OCI-LY7 (cell line): ENCODE measurements around the gene BBLN. TPM values are rescaled to one million over a fixed set of nuclear protein-coding genes. Genes with fewer than 3 reads are reported as not detected.

Source experiments
- BruUV-seq: library from RNA; stranded (reverse); fragments of 400-500 nt; replicated peaks from 2 replicates; lab custom pipeline; 2021; lab: Mats Ljungman, UMichigan
- CTCF ChIA-PET: fragments of 300-600 bp; sonication (Branson Sonifier 250); formaldehyde crosslinking; loops from one replicate; lab custom pipeline; 2022; ENCODE audit warnings: antibody characterized with exemption; ENCODE audit not compliant: unreplicated experiment; lab: Charles Lee
- POLR2A ChIA-PET: fragments of 300-600 bp; sonication (Branson Sonifier 250); formaldehyde crosslinking; loops from one replicate; lab custom pipeline; 2022; ENCODE audit warnings: antibody characterized with exemption; lab: Charles Lee
- DNase-seq: peaks from one replicate; pipeline ENCODE4 v3.0.0-alpha.2; 2015; ENCODE audit warnings: low spot score
- H2AFZ ChIP-seq: fragments of 200-600 bp; sonication (generic), shearing (Covaris generic); 2 replicates; pipeline ENCODE4 v1.6.1; 2014; ENCODE audit warnings: mild to moderate bottlenecking, antibody characterized with exemption, low read length, moderate library complexity
- H3K27ac ChIP-seq: fragments of 200-600 bp; sonication (generic); 2 replicates; pipeline ENCODE4 v1.5.1; 2014; ENCODE audit warnings: mixed run types, low read depth, mild to moderate bottlenecking, moderate library complexity, low read length, inconsistent platforms; ENCODE audit not compliant: poor library complexity, severe bottlenecking
- H3K36me3 ChIP-seq: fragments of 200-600 bp; sonication (generic); 2 replicates; pipeline ENCODE4 v1.6.1; 2014; ENCODE audit warnings: mild to moderate bottlenecking, antibody characterized with exemption, low read length, moderate library complexity, mixed read lengths; ENCODE audit not compliant: insufficient read depth
- H3K4me1 ChIP-seq: fragments of 200-600 bp; sonication (generic); 2 replicates; pipeline ENCODE4 v1.5.1; 2014; ENCODE audit warnings: mild to moderate bottlenecking, low read length; ENCODE audit not compliant: insufficient read depth, poor library complexity, severe bottlenecking
- H3K4me2 ChIP-seq: fragments of 200-600 bp; sonication (generic); 2 replicates; pipeline ENCODE4 v1.6.1; 2014; ENCODE audit warnings: mild to moderate bottlenecking, low read length
- H3K4me3 ChIP-seq: fragments of 200-600 bp; sonication (generic); 2 replicates; pipeline ENCODE4 v1.5.1; 2014; ENCODE audit warnings: mild to moderate bottlenecking, low read depth, low read length; ENCODE audit not compliant: poor library complexity, severe bottlenecking
- H3K79me2 ChIP-seq: fragments of 200-600 bp; sonication (generic); 2 replicates; pipeline ENCODE4 v1.6.1; 2016; ENCODE audit warnings: low read depth, mild to moderate bottlenecking, low read length, moderate library complexity, mixed read lengths; ENCODE audit not compliant: insufficient read depth
- H3K9me2 ChIP-seq: fragments of 200-600 bp; sonication (generic); 2 replicates; pipeline ENCODE4 v1.6.1; 2016; ENCODE audit warnings: mild to moderate bottlenecking, low read length, mixed read lengths; ENCODE audit not compliant: insufficient read depth
- H3K9me3 ChIP-seq: fragments of 200-600 bp; sonication (generic); 2 replicates; pipeline ENCODE4 v1.6.1; 2014; ENCODE audit warnings: mild to moderate bottlenecking, mixed run types, low read length, mixed read lengths
- H4K20me1 ChIP-seq: fragments of 200-600 bp; sonication (generic); 2 replicates; pipeline ENCODE4 v1.6.1; 2014; ENCODE audit warnings: mild to moderate bottlenecking, antibody characterized with exemption, low read length, moderate library complexity, mixed read lengths; ENCODE audit not compliant: insufficient read depth
- CTCF ChIP-seq: fragments of 200-600 bp; sonication (generic); conservative IDR thresholded peaks from 2 replicates; pipeline ENCODE4 v1.5.1; 2014; ENCODE audit warnings: mild to moderate bottlenecking, antibody characterized with exemption, low read length, moderate library complexity, mixed read lengths
- EZH2phosphoT487 ChIP-seq: fragments of 200-600 bp; sonication (generic); IDR thresholded peaks from 2 replicates; pipeline ENCODE4 v1.6.1; 2018; ENCODE audit warnings: low read depth, borderline replicate concordance, mild to moderate bottlenecking, mixed run types, antibody characterized with exemption, low read length, moderate library complexity, mixed read lengths
- intact Hi-C: fragments of 100-400 bp; cut with micrococcal nuclease; formaldehyde crosslinking; loops from one replicate; pipeline ENCODE4 v1.10.0; 2022; ENCODE audit not compliant: unreplicated experiment
- total RNA-seq, 2 experiments: library from RNA; depleted of rRNA in 1 of 2; stranded (reverse); fragments of >200 nt in 1 of 2; shearing (Covaris generic) in 1 of 2; gene quantifications; 2 replicates each; pipeline ENCODE4 v1.2.3, GENCODE V29; 2014 to 2022

Gene BBLN
- total RNA-seq, 2 experiments from 2014 or later = 66.9 to 104 TPM

DNA sequence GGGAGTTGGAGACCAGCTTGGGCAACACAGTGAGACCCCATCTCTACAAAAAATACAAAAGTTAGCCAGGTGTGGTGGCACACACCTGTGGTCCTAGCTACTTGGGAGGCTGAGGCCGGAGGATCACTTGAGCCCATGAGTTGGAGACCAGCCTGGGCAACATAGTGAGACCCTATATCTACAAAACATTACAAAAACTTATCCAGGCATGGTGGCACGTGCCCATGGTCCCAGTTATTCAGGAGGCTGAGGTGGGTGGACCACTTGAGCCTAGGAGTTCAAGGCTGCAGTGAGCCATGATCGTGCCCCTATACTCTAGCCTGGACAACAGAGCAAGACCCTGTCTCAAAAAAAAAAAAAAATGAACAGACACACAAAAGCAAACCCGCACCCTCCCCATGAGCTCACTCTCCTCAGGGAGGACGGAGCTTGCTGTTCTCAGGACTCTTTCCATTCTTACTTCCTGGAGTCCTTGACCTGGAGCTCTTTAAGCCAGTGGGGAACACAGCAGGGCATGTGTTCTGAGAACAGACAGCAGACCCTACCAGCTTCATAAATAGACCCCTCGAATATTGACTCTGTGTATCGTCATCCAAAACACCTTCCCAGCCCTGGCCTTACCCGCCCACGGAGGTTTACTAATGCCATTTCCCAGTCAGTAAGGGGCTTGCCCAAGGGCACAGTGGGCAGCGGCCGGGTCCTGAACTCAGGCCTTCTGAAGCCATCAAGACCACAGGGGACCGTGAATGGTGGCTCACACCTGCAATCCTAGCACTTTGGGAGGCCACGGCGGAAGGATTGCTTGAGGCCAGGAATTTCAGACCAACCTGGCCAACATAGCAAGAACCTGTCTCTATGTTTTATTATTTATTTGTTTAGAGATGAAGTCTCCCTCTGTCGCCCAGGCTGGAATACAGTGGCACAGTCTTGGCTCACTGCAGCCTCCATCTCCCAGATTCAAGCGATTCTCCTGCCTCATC lies 43.7 kb upstream of the BBLN start:
- H4K20me1 ChIP-seq = no peaks in the 10 kb centered on the region
- H3K4me3 ChIP-seq = no peak overlapping the region
- H2AFZ ChIP-seq = no peak overlapping the region
- no peak for DNase-seq
- TF ChIP-seq EZH2phosphoT487 = no peak
- TF ChIP-seq CTCF = no peak
- H3K27ac ChIP-seq = no peak overlapping the region
- BruUV-seq = no TSS peak
- peaks cover 71% of the 10 kb centered on the region for H3K36me3 ChIP-seq
- ChIA-PET POLR2A (interaction anchor here (0.5 kb wide), 1 partner anchor 1922 kb away, joined by 3 read pairs; no protein-coding TSS in a partner anchor), CTCF (no interaction called here)
- H3K9me3 ChIP-seq = no peaks in the 10 kb centered on the region
- H3K4me2 ChIP-seq = no peak overlapping the region
- no peaks in the 10 kb centered on the region for H3K4me1 ChIP-seq
- no peaks in the 10 kb centered on the region for H3K79me2 ChIP-seq
- intact Hi-C loops = loop anchor here (2.0 kb wide), 2 partner anchors 82 to 174 kb away; no protein-coding TSS in a partner anchor
- H3K9me2 ChIP-seq = no peaks in the 10 kb centered on the region

GRCh38 chr9:128117613-128118471 lies 42.2 kb upstream of the BBLN start:
- Histone ChIP-seq H3K9me2 (no peaks in the 10 kb centered on the region), H3K4me2 (no peak overlapping the region), H3K9me3 (no peaks in the 10 kb centered on the region), H3K4me3 (no peak overlapping the region), H2AFZ (no peak overlapping the region), H3K4me1 (no peaks in the 10 kb centered on the region), H4K20me1 (no peaks in the 10 kb centered on the region), H3K27ac (no peak overlapping the region), H3K79me2 (no peaks in the 10 kb centered on the region), H3K36me3 (peaks cover 75% of the 10 kb centered on the region)
- TSS peak; percentile 56 for BruUV-seq
- ChIA-PET POLR2A (no interaction called here), CTCF (interaction anchor here (0.6 to 1.2 kb wide), 2 partner anchors 11 to 33 kb away, joined by 3 to 7 read pairs; no protein-coding TSS in a partner anchor)
- DNase-seq = peak; percentile 92
- TF ChIP-seq EZH2phosphoT487 (no peak), CTCF (peak; percentile 100)
- intact Hi-C loops = loop anchor here (2.0 kb wide), 2 partner anchors 83 to 175 kb away; no protein-coding TSS in a partner anchor
